NCI-H128 (cell line): Measurements from ENCODE around the gene ARHGAP28.
A peak's percentile ranks its signal among the peaks of the same experiment; 100 is the strongest.

Source experiments
- DNase-seq: peaks from one replicate; lab custom pipeline; 2025; ENCODE audit not compliant: unreplicated experiment; lab: John Stamatoyannopoulos, UW

ARHGAP28 gene

GRCh38 chr18:6866552-6867085 is 137.1 kb downstream of the ARHGAP28 start:
- DNase-seq: peak; percentile 29

- no peak for DNase-seq
Observed at GRCh38 chr18:6868033-6868432, 138.5 kb downstream of the ARHGAP28 start.

GRCh38 chr18:6871566-6871965 is 142.1 kb downstream of the ARHGAP28 start:
- no peak for DNase-seq

GRCh38 chr18:6873040-6873751 is 143.7 kb downstream of the ARHGAP28 start:
- DNase-seq: no peak

GRCh38 chr18:6874315-6874714 is 144.8 kb downstream of the ARHGAP28 start:
- DNase-seq: no peak

GRCh38 chr18:6875749-6876148 is 146.2 kb downstream of the ARHGAP28 start:
- no peak for DNase-seq

GRCh38 chr18:6876641-6877041 is 147.1 kb downstream of the ARHGAP28 start:
- no peak for DNase-seq

- no peak for DNase-seq
Observed at GRCh38 chr18:6877288-6877687, 147.8 kb downstream of the ARHGAP28 start.

GRCh38 chr18:6878556-6879297 is 149.2 kb downstream of the ARHGAP28 start:
- no peak for DNase-seq

GRCh38 chr18:6879508-6880195 is 150.1 kb downstream of the ARHGAP28 start:
- DNase-seq: no peak

- no peak for DNase-seq
Observed at GRCh38 chr18:6881034-6881820, 151.7 kb downstream of the ARHGAP28 start.

- DNase-seq: no peak
Observed at GRCh38 chr18:6882401-6882800, 152.9 kb downstream of the ARHGAP28 start.

- DNase-seq: no peak
Observed at GRCh38 chr18:6885006-6885481, 155.5 kb downstream of the ARHGAP28 start.

- peak; percentile 8 for DNase-seq
Observed at GRCh38 chr18:6885992-6886796, 156.7 kb downstream of the ARHGAP28 start.

- no peak for DNase-seq
Observed at GRCh38 chr18:6886797-6887330, 157.3 kb downstream of the ARHGAP28 start.

- DNase-seq: no peak
Observed at GRCh38 chr18:6891788-6892187, 162.3 kb downstream of the ARHGAP28 start.

- no peak for DNase-seq
Observed at GRCh38 chr18:6901286-6901926, 171.9 kb downstream of the ARHGAP28 start.

GRCh38 chr18:6917072-6917471 is 187.6 kb downstream of the ARHGAP28 start:
- DNase-seq: no peak
